ENCODE measurements around the gene OPCML. TPM values are rescaled to one million over a fixed set of nuclear protein-coding genes. Genes with fewer than 3 reads are reported as not detected.

Gene OPCML
- total RNA-seq, 2 donors from 2014 or later = 0.34 TPM; not detected in 1

GRCh38 chr11:133266986-133267385 lies 265.3 kb downstream of the OPCML start:
- Histone ChIP-seq H3K27ac (no peak overlapping the region), H3K4me1 (replicated peaks) (no peaks in the 10 kb centered on the region), H3K27me3 (replicated peaks; ENCODE audit: insufficient read depth) (no peaks in the 10 kb centered on the region), H3K36me3 (no peaks in the 10 kb centered on the region), H3K4me3 (no peak overlapping the region), H3K9me3 (no peaks in the 10 kb centered on the region)
- no peak for DNase-seq (ENCODE audit: low spot score)
- 42% methylated on average over 6 of the region's 6 CpGs for WGBS
- no peak for TF ChIP-seq POLR2AphosphoS5 (IDR thresholded peaks at IDR 0.05)
- TF ChIP-seq, protein P1, sequence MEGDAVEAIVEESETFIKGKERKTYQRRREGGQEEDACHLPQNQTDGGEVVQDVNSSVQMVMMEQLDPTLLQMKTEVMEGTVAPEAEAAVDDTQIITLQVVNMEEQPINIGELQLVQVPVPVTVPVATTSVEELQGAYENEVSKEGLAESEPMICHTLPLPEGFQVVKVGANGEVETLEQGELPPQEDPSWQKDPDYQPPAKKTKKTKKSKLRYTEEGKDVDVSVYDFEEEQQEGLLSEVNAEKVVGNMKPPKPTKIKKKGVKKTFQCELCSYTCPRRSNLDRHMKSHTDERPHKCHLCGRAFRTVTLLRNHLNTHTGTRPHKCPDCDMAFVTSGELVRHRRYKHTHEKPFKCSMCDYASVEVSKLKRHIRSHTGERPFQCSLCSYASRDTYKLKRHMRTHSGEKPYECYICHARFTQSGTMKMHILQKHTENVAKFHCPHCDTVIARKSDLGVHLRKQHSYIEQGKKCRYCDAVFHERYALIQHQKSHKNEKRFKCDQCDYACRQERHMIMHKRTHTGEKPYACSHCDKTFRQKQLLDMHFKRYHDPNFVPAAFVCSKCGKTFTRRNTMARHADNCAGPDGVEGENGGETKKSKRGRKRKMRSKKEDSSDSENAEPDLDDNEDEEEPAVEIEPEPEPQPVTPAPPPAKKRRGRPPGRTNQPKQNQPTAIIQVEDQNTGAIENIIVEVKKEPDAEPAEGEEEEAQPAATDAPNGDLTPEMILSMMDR (IDR thresholded peaks at IDR 0.05) = no peak
- intact Hi-C loops (cut with DNase I) = no loop called here

GRCh38 chr11:133265530-133266035 lies 266.7 kb downstream of the OPCML start:
- no peak for TF ChIP-seq POLR2AphosphoS5 (IDR thresholded peaks at IDR 0.05)
- TF ChIP-seq POLR2A (IDR thresholded peaks at IDR 0.05) = no peak
- TF ChIP-seq, protein P1 (IDR thresholded peaks at IDR 0.05) = no peak
- Histone ChIP-seq H3K9me3 (no peaks in the 10 kb centered on the region), H3K4me3 (no peak overlapping the region), H3K4me1 (replicated peaks) (no peaks in the 10 kb centered on the region), H3K27me3 (replicated peaks; ENCODE audit: insufficient read depth) (no peaks in the 10 kb centered on the region), H3K27ac (no peak overlapping the region), H3K36me3 (no peaks in the 10 kb centered on the region)
- no peak for DNase-seq (ENCODE audit: low spot score)
- WGBS = 69% methylated on average over 11 of the region's 11 CpGs
- intact Hi-C loops (cut with DNase I) = no loop called here

GRCh38 chr11:133263332-133263731 lies 269.0 kb downstream of the OPCML start:
- intact Hi-C loops (cut with DNase I) = no loop called here
- Histone ChIP-seq H3K27me3 (replicated peaks; ENCODE audit: insufficient read depth) (no peaks in the 10 kb centered on the region), H3K36me3 (no peaks in the 10 kb centered on the region), H3K9me3 (no peaks in the 10 kb centered on the region), H3K27ac (no peak overlapping the region), H3K4me3 (no peak overlapping the region), H3K4me1 (replicated peaks) (no peaks in the 10 kb centered on the region)
- no peak for TF ChIP-seq POLR2A (IDR thresholded peaks at IDR 0.05)
- TF ChIP-seq, protein P1 (IDR thresholded peaks at IDR 0.05) = no peak
- TF ChIP-seq POLR2AphosphoS5 (IDR thresholded peaks at IDR 0.05) = no peak
- DNase-seq (ENCODE audit: low spot score) = no peak
- WGBS = 43% methylated on average over 2 of the region's 2 CpGs

- DNase-seq (ENCODE audit: low spot score) = no peak
- Histone ChIP-seq H3K4me3 (no peak overlapping the region), H3K36me3 (no peaks in the 10 kb centered on the region), H3K4me1 (replicated peaks) (no peaks in the 10 kb centered on the region), H3K9me3 (no peaks in the 10 kb centered on the region), H3K27ac (no peak overlapping the region), H3K27me3 (replicated peaks; ENCODE audit: insufficient read depth) (no peaks in the 10 kb centered on the region)
- TF ChIP-seq POLR2A (IDR thresholded peaks at IDR 0.05) (no peak), POLR2AphosphoS5 (IDR thresholded peaks at IDR 0.05) (no peak)
- TF ChIP-seq, protein P1 (IDR thresholded peaks at IDR 0.05) = no peak
- WGBS = 79% methylated on average over 2 of the region's 2 CpGs
- intact Hi-C loops (cut with DNase I) = no loop called here
These were observed 273.6 kb downstream of the OPCML start for GRCh38 chr11:133258751-133259150.

GRCh38 chr11:133254601-133255000 lies 277.7 kb downstream of the OPCML start:
- Histone ChIP-seq H3K4me1 (replicated peaks) (no peaks in the 10 kb centered on the region), H3K27me3 (replicated peaks; ENCODE audit: insufficient read depth) (no peaks in the 10 kb centered on the region), H3K9me3 (no peaks in the 10 kb centered on the region), H3K4me3 (no peak overlapping the region), H3K27ac (no peak overlapping the region), H3K36me3 (no peaks in the 10 kb centered on the region)
- no peak for TF ChIP-seq POLR2AphosphoS5 (IDR thresholded peaks at IDR 0.05)
- DNase-seq (ENCODE audit: low spot score) = no peak
- intact Hi-C loops (cut with DNase I) = no loop called here
- WGBS = 59% methylated on average over 3 of the region's 3 CpGs

Measured in prostate gland (tissue), 2 donors.